Activated T-cell treated with anti-CD3 and anti-CD28 coated beads, Interleukin-2, amount 50 U/mL, for 48 hours (primary cell): ENCODE results near the gene TXNRD1.
"Not testable (repeated sequence)": the region's sequence is repeated elsewhere in the genome, so short reads cannot be mapped to it uniquely, and the experiment has no call there.

ENCODE experiments used
- DNase-seq, 2 experiments: peaks; one replicate each; pipeline ENCODE4 v3.0.0-alpha.2; 2020

TXNRD1 gene

DNA sequence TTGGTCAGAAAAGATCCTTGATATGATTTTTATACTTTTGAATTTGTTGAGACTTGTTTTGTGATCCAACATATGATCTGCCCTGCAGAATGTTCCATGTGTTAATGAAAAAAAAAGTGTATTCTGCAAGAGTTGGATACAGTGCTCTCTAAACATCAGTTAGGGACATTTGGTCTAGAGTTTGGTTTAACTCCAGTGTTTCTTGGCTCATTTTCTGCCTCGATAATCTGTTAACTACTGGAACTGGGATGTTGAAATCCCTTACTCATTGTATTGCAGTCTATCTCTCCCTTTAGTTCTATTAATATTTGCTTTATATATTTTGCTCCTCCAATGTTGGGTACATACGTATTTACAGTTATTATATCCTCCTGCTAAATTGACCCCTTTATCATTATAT lies 18.3 kb upstream of the TXNRD1 start:
- DNase-seq, result no peak

GRCh38 chr12:104199964-104200363 lies 15.6 kb upstream of the TXNRD1 start:
- no peak for DNase-seq

DNA sequence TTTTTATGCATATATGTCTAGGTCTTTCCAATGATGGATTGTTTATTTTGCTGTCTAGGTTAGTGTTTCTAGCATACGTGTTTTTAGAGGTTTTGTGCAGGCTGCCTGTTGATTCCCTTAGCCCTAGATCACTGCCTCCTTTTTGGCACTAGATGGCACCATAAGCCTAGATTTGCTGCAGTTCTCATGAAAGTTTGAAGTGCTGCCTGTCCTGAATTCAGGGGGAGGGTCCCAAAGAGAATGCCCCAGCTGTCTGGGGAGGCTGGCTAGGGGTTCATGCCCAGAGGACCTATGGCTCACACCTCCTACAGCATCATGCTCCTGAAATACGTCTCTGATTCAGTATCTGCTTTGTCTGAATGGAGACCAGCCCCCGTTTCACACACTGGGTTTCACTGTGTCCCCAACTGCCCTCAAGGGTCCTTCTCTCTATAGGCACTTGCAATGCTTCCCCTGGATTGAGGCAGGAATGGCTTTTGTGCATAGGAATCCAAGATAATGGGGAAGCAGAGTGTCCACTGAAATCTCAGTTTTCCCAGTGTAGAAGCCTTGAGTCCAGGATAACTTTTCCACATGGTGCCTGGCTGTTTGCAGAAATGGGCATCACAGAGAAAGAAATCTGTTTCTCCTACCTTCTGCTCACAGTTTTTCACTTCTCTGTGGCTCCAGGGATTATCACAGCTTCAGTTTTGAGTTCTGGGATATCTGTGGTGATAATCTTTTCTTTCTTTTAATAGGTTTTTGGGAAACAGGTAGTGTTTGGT lies 14.2 kb upstream of the TXNRD1 start:
- DNase-seq, result peak; percentile 52 to 54

- DNase-seq, result no peak
These were observed 10.7 kb upstream of the TXNRD1 start for GRCh38 chr12:104204690-104205480.

DNA sequence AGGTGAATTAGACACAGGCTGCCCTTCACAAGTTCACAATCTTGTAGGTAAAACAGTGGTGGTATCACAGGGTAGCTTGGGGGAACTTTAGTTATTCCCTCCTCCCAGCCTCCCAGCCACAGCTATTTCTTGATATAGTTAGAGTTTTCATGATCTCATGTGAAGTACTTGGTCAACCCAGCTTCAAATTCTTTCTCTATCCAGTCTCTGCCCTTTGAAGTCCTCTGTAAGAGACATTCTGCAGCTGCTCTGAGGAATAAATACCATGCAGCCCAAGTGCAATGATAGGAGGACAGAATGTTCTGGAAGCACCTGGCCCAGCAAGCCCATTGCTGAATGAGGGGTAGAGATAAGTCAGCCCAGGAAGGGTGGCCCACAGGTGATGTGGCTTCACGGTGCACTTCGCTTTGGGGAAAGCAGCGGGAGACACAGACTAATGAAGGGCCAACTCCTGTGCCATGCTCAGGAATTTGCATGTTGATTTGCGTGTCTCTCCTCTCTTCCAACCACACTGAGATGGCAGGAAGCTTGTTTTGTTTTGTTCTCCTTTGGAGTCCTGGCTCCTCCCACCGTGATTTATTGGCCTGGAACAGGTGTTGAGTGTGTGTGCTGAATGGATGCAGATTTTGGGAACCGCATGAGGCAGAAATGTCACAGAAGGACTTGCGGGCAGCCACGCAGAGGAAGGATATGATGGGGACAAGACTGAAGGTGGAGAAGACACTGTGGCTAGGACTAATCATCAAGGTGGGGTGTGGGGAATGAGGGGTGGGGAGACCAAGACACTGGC lies 8.0 kb upstream of the TXNRD1 start:
- DNase-seq, result no peak

- no peak for DNase-seq
These were observed 3.1 kb upstream of the TXNRD1 start for GRCh38 chr12:104212516-104212915.

DNA sequence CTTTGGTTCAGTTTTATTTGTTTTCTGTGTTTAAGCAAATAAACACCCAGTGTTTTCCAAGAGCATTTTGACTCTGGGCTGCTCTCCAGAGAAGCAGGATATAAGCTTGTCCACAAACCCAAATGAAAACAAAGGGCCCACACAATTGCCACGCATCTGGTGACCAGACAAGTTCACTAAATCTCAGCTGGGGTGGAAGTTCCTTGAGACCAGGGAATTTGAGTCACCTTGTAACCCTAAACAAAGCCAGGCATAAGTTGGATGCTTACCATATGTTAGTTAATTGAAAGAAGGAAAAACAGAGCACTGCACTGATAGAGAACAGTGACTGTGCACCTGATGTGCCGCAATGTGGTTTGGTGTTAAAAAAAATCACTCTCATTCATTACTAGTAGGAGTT lies 1.6 kb upstream of the TXNRD1 start:
- DNase-seq, result no peak

- DNase-seq, result no peak
These were observed 944 bp downstream of the TXNRD1 start for GRCh38 chr12:104216521-104216924.

DNA sequence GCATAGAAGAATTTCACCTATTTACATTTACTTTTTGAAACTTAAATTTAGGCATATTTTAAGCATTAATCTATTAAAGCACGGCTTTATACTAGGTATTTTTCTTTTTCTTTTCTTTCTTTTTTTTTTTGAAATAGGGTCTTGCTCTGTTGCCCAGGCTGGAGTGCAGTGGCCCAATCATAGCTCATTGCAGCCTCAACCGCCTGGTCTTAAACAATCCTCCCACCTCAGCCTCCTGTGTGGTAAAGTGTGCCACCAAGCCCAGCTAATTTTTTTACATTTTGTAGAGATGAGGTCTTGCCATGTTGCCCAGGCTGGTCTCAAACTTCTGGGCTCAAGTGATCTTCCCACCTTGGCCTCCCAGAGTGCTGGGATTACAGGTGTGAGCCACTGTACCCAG lies 2.9 kb downstream of the TXNRD1 start:
- DNase-seq, result not testable (repeated sequence)

- DNase-seq, result peak in 1 of 2 experiments; percentile 29
These were observed 3.4 kb downstream of the TXNRD1 start for GRCh38 chr12:104218935-104219334.

GRCh38 chr12:104219361-104219892 lies 3.8 kb downstream of the TXNRD1 start:
- DNase-seq, result no peak

- DNase-seq, result peak; percentile 64 to 71
These were observed 4.4 kb downstream of the TXNRD1 start for GRCh38 chr12:104219908-104220404.

DNA sequence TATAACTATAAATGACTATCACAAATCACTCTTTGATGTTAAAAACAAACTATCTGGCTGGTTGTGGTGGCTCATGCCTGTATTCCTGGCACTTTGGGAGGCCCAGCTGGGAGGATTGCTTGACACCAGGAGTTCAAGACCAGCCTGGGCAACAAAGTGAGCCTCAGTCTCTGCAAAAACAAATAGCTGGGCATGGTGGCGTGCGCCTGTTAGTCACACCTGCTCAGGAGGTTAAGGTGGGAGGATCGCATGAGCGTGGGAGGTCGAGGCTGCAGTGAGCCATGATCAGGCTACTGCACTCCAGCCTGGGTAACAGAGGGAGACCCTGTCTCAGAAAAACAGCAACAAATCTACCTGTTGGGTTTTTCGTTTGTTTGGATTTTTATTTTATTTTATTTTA lies 5.4 kb downstream of the TXNRD1 start:
- DNase-seq, result peak; percentile 30 to 41

- DNase-seq, result no peak
These were observed 7.4 kb downstream of the TXNRD1 start for GRCh38 chr12:104222976-104223375.

- no peak for DNase-seq
These were observed 8.1 kb downstream of the TXNRD1 start for GRCh38 chr12:104223712-104224111.

DNA sequence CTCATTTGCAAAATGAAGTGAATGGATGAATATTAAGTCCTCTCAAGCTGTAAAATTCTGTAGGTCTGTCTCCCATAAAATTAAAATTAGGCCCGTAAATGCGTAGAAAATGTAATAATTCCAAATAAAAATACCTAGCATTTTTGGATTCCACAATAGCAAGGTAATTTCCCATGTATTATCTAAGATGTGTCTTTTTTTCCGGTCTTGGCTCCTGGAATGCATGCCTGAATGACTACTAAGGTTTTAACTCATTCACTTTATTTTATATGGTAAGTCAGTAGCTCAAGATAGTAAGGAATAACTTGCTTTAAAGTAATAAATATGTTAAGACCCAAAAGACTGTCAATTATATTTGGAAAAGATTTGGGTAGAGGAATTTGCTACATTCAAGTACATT lies 11.1 kb downstream of the TXNRD1 start:
- DNase-seq, result no peak

DNA sequence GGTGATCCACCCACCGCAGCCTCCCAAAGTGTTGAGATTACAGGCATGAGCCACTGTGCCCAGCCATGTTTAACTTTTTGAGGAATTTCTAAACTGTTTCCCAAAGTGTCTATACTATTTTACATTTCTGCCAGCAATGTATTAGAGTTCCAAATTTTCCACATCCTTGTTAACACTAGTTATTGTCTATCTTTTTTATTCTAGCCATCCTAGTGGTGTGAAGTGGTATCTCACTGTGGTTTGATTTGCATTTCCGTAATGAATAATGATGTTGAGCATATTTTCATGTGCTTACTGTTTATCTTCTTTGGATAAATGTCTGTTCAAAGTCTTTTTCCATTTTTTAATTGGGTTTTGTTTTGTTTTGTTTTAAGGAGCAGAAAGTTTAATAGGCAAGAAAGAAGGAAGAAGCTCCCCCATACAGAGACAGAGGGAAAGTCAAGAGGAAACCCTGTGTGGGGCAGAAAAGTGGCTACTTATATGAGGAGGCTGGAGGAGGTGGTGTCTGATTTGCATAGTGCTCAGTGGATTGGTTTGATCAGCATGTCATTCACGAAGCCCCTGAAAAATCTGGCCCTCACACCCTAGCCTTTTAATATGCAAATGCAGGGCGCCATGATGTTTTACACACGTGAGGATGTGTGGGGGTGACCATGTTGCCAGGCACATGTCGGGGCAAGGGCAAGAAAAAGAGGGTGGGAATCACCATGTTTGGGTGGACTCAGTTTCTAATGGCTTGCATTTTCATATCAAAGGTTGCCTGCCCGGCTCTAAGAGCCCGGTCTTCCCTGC lies 14.9 kb downstream of the TXNRD1 start:
- no peak for DNase-seq

- DNase-seq, result no peak
These were observed 17.2 kb downstream of the TXNRD1 start for GRCh38 chr12:104232609-104233280.

GRCh38 chr12:104234926-104235499 lies 19.4 kb downstream of the TXNRD1 start:
- no peak for DNase-seq

GRCh38 chr12:104237930-104238329 lies 22.4 kb downstream of the TXNRD1 start:
- no peak for DNase-seq

DNA sequence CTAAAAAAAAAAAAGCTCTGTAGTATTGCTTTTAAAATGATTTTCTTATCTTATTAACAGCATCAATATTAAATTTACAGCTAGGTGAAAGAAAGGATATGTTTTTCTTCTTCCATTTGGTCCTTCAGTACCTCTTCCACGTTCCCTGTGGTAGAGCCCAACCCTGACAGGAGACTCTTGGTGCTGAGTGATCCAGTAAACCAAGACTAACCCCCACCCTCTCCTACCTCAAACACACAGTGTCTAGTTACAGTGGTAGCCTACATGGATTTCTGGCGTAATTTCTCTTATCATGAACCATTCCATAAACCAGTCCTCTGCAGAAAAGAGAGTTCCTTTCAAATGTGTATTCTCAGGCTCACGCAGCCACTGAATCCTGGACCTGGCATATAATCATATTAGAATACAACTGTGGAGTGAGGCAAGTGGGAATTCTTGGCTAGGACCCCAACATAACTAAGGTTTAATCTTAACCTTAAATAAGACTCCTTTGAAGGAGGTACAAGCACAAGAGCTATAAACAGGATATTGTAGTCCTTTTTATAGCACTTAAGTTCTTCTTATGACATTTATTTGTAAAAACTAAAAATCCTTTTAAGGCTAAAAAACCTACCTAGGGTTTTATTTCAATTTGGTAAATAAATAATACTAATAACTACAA lies 27.1 kb downstream of the TXNRD1 start:
- DNase-seq, result no peak
